ENCODE measurements around the gene DSCAM. TPM values are rescaled to one million over a fixed set of nuclear protein-coding genes. Genes with fewer than 3 reads are reported as not detected.

Gene DSCAM
- polyA plus RNA-seq, 1 experiment = not detected

- no peaks in the 10 kb centered on the region for H3K27me3 ChIP-seq (ENCODE audit: control insufficient read depth, insufficient read depth, low read length)
- H3K9me3 ChIP-seq (ENCODE audit: control insufficient read depth, insufficient read depth, low read length) = peaks cover 39% of the 10 kb centered on the region
- CTCF ChIA-PET = no interaction called here
- no peak for DNase-seq (ENCODE audit: low read depth, low spot score)
- H3K4me3 ChIP-seq (ENCODE audit: low read depth, low read length) = no peak overlapping the region
- POLR2A ChIA-PET = no interaction called here
- TF ChIP-seq CTCF (IDR thresholded peaks at IDR 0.05; ENCODE audit: low read depth, low read length) = no peak
- no peak overlapping the region for H3K27ac ChIP-seq (ENCODE audit: low read depth, low read length)
Observed at GRCh38 chr21:40652436-40652835, 194.5 kb downstream of the DSCAM start.

- POLR2A ChIA-PET = no interaction called here
- no peak overlapping the region for H3K27ac ChIP-seq (ENCODE audit: low read depth, low read length)
- H3K27me3 ChIP-seq (ENCODE audit: control insufficient read depth, insufficient read depth, low read length) = no peaks in the 10 kb centered on the region
- no peak for TF ChIP-seq CTCF (IDR thresholded peaks at IDR 0.05; ENCODE audit: low read depth, low read length)
- no peak overlapping the region for H3K4me3 ChIP-seq (ENCODE audit: low read depth, low read length)
- CTCF ChIA-PET = no interaction called here
- peaks cover 39% of the 10 kb centered on the region for H3K9me3 ChIP-seq (ENCODE audit: control insufficient read depth, insufficient read depth, low read length)
- no peak for DNase-seq (ENCODE audit: low read depth, low spot score)
Observed at GRCh38 chr21:40647706-40648105, 199.3 kb downstream of the DSCAM start.

GRCh38 chr21:40646651-40647050, 200.3 kb downstream of the DSCAM start:
- H3K27me3 ChIP-seq (ENCODE audit: control insufficient read depth, insufficient read depth, low read length) = no peaks in the 10 kb centered on the region
- H3K4me3 ChIP-seq (ENCODE audit: low read depth, low read length) = no peak overlapping the region
- ChIA-PET CTCF (no interaction called here), POLR2A (no interaction called here)
- no peak overlapping the region for H3K27ac ChIP-seq (ENCODE audit: low read depth, low read length)
- no peak for TF ChIP-seq CTCF (IDR thresholded peaks at IDR 0.05; ENCODE audit: low read depth, low read length)
- peaks cover 46% of the 10 kb centered on the region for H3K9me3 ChIP-seq (ENCODE audit: control insufficient read depth, insufficient read depth, low read length)
- no peak for DNase-seq (ENCODE audit: low read depth, low spot score)

- POLR2A ChIA-PET = no interaction called here
Observed at GRCh38 chr21:40641042-40641441, 205.9 kb downstream of the DSCAM start.

GRCh38 chr21:40640266-40640789, 206.6 kb downstream of the DSCAM start:
- Histone ChIP-seq H3K27me3 (ENCODE audit: control insufficient read depth, insufficient read depth, low read length) (no peaks in the 10 kb centered on the region), H3K27ac (ENCODE audit: low read depth, low read length) (no peak overlapping the region), H3K9me3 (ENCODE audit: control insufficient read depth, insufficient read depth, low read length) (peaks cover 37% of the 10 kb centered on the region), H3K4me3 (ENCODE audit: low read depth, low read length) (no peak overlapping the region)
- no peak for TF ChIP-seq CTCF (IDR thresholded peaks at IDR 0.05; ENCODE audit: low read depth, low read length)
- ChIA-PET CTCF (no interaction called here), POLR2A (no interaction called here)
- no peak for DNase-seq (ENCODE audit: low read depth, low spot score)

More at GRCh38 chr21:40641042-40641441, 205.9 kb downstream of the DSCAM start:
- Histone ChIP-seq H3K9me3 (ENCODE audit: control insufficient read depth, insufficient read depth, low read length) (peaks cover 37% of the 10 kb centered on the region), H3K27me3 (ENCODE audit: control insufficient read depth, insufficient read depth, low read length) (no peaks in the 10 kb centered on the region), H3K4me3 (ENCODE audit: low read depth, low read length) (no peak overlapping the region), H3K27ac (ENCODE audit: low read depth, low read length) (no peak overlapping the region)
- no peak for TF ChIP-seq CTCF (IDR thresholded peaks at IDR 0.05; ENCODE audit: low read depth, low read length)
- CTCF ChIA-PET = no interaction called here
- DNase-seq (ENCODE audit: low read depth, low spot score) = no peak
